GM10847 (cell line): ENCODE data around the gene FLNC.

Experiments
- POLR2A ChIP-seq: IDR thresholded peaks from 2 replicates; pipeline ENCODE4 v1.6.1; 2011; ENCODE audit not compliant: insufficient read length; ENCODE audit errors: extremely low read depth

Gene FLNC

DNA sequence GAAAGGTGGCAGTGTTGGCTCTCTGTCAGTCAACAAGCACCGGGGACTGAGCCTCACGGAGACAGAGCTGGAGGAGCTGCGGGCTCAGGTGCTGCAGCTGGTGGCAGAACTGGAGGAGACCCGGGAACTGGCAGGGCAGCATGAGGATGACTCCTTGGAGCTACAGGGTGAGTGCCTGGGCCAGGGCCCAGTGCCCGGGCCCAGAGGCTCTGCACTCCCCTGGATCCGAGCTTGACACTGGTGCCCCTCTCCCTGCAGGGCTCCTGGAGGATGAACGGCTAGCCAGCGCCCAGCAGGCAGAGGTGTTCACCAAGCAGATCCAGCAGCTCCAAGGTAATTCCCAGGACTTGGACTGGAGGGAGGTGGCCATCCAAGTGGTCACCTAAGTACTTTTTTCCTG, 35.8 kb upstream of the FLNC start:
- no peak for TF ChIP-seq POLR2A

DNA sequence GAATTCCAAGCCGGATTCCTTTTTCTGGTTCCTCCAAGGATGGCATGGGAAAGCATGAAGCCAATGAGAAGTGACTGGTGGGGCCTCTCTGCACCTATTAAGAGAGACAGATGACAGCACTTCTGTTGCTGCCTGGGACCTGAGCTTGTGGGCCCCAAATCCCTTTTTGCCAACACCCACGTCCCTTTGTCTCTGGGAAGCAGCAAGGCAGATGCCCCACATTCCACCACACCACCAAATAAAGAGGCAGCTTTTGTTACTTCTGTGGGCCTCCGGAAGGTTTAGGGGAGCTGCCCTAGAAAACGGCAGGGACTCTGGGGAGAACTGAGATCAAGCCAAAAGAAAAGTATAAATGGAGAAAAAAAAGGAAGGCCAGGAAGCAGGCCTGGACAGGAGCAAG, 35.1 kb upstream of the FLNC start:
- TF ChIP-seq POLR2A: no peak

DNA sequence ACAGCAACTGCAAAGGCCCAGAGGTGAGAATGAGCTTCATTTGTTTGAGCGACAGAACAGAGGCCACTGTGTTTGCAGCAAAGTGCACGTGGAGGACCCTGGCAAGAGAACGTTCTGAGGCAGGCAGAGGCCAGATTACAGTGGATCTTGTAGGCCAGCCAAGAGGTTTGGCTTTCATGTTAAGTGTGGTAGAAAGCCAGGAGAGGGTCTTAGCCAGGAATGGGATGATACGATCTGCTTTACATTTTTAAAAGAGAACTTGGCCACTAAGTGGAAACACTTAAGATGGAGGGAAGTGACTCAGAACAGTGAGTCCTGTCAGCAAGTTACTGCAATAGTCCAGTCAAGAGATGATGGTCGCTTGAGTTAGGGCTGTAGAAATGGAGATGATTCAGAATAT, 33.9 kb upstream of the FLNC start:
- no peak for TF ChIP-seq POLR2A

DNA sequence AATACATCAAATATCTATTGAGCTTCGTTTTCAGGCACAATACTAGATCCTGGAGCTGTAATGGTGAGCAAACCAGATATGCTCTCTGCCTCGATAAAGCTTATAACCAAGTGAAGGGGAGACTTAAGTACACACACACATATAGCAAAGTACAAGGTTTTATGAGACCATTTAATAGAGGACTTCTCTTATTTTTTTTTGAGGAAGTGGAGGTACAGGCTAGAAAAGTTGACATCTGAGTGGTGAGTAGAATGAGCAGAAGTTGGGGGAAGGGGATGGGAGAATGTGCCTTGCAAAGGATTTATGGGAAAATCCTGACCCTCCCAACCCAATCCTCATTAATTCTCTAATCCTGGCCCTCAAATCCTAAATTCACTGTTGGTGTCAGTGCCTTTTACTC, 30.8 kb upstream of the FLNC start:
- no peak for TF ChIP-seq POLR2A

DNA sequence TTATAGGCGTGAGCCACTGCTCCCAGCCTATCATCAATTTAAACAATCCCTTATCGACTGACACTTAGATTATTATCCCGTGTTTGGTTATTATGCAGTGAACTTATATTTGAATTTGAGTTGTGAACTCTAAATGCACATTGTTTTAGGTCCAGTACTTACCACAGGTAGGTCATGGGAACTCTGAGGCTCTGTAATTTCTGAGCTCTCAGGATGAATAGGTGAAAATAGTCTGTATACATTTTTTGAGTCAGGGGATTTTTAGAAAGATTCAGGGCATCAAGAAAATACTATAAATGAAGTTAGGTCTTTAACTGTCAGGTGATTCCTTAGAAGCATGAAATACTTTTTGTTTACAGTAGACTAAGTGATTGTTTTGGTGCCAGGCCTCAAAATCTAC, 29.6 kb upstream of the FLNC start:
- no peak for TF ChIP-seq POLR2A

DNA sequence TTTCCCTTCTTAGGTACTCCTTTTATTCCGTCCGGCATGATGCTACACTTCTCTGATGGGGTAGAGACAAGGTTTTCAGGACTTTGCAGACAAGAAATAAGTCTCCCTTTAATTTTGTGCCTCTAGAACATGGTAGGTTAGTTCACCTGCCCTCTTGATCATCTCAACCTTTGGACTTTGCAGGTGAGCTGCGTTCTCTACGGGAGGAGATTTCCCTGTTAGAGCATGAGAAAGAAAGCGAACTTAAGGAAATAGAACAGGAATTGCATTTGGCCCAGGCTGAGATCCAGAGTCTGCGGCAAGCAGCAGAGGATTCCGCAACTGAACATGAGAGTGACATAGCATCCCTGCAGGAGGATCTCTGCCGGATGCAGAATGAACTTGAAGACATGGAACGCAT, 29.2 kb upstream of the FLNC start:
- TF ChIP-seq POLR2A: no peak

DNA sequence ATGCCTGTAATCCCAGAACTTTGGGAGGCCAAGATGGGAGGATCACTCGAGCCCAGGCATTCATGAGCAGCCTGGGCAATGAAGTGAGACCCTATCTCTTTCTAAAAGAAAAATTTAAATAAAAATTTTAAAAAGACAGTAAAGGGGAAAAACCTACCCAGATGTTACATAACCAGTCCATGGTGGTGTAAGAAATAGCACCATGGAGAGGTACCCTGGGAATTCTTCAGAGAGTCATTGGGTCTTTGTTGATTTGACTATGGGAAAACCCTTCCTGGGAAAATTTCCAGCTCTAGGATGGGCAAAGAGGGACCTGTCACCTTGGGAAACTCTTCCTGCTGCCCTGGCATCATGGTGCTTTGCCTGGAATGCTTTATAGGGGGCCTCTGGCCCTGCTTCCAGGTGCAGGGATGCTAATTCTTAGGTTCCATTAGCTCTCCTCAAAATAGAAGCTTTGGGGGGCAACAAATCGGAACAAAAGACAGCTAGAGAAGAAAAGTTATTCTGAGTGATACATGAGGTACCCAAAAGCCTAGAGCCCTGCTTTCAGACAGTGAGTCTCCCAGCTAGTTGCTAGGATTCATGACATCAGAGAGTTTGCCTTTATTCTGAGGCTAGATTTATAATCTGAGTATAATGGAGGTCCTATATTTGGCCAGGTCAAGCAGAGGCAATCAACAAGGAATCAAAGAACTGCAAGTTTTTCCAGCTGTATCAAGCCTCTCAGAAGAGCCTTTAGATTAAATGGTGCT, 28.4 kb upstream of the FLNC start:
- TF ChIP-seq POLR2A: no peak

DNA sequence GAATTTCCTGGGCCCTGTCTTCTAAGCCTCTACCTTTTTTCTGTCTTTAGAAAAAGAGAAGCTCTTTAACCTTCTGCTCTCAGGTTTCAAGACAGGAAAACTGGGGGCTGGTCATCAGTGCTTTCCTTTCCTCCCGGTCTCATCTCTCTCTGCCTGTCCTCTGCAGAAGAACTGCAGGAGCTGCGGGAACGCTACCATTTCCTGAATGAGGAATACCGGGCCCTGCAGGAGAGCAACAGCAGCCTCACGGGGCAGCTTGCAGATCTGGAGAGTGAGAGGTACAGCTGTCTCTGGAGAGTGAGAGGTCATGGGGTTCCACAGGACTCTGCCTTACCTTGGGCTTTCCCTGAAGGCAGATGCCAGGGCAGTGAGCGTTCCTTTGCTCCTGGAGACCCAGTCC, 25.7 kb upstream of the FLNC start:
- TF ChIP-seq POLR2A: no peak

DNA sequence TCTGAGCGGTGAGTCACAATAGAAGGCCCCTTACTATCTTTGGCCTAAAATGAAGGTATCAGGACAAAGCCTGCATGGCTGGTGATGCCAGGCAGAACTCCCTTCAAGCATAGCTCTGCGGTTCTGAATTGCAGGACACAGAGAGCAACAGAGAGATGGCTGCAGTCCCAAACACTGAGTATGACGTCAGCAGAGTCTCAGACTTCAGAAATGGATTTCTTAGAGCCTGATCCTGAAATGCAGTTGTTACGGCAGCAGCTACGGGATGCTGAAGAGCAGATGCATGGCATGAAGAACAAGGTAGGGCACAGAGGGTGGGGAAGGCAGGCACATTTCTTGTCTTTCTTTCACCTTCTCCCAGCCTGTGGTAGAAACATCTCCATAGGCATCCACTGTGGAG, 25.0 kb upstream of the FLNC start:
- no peak for TF ChIP-seq POLR2A

DNA sequence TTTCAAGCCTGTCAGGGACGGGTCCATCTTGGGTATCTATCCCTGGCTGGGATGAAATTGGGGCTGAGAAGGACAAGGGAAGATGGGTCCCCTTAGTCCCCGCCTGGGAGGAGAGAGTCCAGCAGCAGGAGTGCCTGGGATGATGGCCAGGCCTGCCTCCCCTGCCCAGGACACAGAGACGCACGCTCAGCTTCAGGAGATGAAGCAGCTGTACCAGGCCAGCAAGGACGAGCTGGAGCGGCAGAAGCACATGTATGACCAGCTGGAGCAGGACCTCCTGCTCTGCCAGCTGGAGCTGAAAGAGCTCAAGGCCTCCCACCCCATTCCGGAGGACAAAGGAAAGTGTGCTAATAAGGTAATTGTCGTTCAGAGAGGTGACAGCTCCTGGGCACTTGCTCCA, 23.0 kb upstream of the FLNC start:
- TF ChIP-seq POLR2A: no peak

DNA sequence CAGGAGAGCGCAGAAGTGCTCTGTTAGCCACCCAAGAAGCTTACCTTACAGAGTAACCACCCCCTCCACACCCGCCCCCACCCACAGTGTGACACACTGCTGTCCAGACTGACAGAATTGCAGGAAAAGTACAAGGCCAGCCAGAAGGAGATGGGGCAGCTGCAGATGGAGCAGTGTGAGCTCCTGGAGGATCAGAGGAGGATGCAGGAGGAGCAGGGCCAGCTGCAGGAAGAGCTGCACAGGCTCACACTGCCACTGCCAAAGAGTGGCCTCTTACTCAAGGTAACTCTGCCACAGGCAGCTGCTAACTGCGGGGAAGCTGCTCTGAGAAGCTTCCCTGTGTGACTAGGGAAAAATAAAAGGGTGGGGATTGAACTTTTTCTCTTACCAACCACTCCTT, 20.8 kb upstream of the FLNC start:
- TF ChIP-seq POLR2A: no peak

DNA sequence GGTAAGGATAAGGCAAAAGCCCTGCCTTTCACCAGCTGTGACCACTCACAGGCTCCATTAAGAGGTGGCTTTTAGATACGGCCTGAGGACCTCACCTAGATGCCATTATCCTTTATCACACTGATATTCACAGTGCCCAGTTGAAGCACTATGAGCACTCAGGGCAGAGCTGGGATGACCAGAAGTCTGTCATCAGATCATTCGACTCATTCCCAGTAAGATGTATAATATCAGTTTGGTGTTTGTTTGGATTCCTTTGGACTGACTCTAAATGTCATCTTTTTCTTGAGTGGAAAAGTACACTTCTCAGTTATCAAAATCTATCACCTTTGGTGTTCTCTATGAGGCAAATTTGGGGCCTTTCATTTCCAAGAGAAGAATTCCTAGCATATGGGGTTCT, 19.7 kb upstream of the FLNC start:
- no peak for TF ChIP-seq POLR2A

DNA sequence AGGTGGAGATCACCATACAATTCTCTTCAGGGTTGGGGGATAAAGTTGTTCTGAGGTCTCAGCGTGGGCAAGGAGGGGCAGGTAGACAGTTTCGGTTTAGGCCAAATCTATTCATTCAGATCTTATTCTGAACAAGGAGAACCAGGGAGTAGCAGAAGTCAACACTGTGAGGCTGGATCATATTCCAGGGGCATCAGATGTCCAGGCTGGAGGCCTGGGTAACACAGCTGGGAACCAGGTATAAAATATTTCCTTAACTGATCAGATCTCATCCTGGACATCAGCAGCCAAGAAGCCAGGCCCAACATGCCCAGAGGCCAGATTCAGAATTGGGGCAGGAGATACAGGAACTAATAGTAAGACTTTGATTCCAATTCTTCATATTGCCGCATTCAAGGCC, 19.2 kb upstream of the FLNC start:
- no peak for TF ChIP-seq POLR2A

DNA sequence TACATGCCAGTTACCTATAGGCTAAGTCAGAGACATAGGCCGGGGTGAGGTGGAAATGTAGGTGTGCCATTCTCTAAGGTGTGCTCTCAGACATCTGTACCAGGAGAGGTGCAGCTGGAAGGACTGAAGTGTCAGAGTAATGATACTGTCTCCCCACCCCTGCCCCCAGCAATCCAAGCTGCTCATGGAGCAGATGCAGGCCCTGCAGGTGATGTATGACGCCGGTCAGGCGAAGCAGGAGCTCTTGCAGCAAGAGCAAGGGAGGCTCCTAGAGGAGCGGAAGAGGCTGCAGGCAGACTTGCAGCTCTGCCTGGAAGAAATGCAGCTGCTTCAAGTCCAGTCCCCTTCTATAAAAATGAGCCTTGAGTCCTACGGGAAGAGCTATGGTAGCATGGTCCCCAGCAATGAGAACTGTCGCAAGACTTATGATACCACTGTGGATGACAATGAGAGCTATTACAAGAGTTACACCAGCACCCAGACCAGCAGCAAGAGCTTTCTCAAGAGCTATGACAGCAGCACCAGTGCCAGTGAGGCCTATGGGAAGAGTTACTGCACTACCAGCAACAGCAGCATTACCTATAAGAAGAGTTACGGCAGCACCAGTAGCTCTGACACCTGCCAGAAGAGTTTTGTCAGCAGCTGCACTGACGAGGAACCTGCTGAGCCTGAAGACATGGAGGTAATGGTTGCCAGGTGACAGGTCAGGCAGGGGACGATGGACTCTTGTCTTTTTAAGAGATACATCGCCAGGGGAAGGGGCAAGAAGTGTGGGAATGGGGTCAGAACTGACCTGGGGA, 18.4 kb upstream of the FLNC start:
- TF ChIP-seq POLR2A: no peak

DNA sequence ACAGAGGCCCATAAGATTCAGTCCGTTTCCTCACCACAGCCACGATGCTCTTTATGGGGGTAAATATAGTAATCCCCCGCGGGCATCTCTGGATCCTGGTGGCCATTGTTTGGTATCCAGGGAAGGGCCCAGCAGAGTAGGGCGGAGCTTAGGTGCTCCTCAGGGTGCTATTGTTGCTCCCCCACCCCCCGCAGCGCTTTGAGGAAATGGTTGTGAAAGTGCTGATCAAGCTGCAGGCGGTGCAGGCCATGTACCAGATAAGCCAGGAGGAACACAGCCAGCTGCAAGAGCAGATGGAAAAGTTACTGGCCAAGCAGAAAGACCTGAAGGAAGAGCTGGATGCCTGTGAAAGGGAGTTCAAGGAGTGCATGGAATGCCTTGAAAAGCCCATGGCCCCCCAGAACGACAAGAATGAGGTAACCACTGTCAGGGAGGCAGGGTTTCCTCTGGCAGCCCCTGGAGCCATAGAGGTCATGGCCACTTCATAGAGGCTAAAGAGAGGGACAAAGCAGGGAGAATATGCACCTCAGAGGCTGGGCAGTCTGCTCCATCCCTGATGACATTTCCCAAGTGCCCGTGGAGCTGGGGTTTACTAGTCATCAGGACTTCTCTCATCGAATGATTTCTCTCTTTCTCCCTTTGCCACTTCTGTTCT, 17.6 kb upstream of the FLNC start:
- TF ChIP-seq POLR2A: no peak

DNA sequence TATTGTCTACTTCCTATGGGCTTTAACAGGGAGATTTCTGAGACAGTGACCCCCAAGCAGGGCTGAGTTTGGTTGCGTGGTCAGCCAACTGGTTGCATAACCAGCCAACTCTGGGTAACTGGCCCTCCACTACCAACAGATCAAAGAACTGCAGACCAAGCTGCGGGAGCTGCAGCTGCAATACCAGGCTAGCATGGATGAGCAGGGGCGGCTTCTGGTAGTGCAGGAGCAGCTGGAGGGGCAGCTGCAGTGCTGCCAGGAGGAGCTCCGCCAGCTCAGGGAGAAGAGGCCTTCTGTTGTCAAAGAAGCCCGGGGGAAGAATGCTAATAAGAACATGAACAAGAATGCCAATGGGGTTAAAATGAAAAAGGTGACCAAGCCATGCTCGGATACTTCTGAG, 15.7 kb upstream of the FLNC start:
- TF ChIP-seq POLR2A: no peak
